ENCODE results near the gene PISD. TPM values are rescaled to one million over a fixed set of nuclear protein-coding genes. Genes with fewer than 3 reads are reported as not detected.

The PISD gene
- total and polyA plus RNA-seq, 9 of the 15 experiments (the other 6 are each of a cell fraction or from before 2014, with no cell fraction given): 24.5 to 65.9 (median 36.6) TPM

DNA sequence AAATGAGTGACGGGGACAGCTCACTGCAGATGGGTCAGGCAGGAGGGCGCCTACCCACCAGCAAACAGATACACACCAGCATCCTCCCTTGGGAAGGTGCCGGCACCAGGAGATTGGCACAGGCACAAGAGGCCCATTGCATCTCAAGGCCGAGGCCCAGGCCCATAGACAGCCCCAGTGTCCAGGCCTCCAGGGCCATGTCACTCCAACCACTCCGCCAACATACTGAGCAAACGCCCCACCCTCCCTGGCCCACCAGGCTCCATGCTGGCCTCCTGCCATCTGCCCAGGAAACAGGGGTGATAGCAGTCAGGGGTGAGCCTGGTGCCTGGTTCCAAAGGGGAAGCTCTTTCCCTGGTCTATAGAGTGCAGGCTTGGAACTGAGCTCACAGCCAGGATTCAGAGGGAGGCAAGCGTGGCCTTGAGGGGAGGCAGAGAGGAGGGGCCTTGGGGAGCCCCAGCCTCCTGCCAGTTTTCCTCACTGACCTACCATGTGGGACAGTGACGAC, 34.7 kb downstream of the PISD start:
- Histone ChIP-seq H3K36me3 (ENCODE audit: control insufficient read depth, insufficient read depth, low read length) (peaks cover 59% of the 10 kb centered on the region; the same call in 2 of the 3 replicates), H3K4me2 (ENCODE audit: insufficient read depth, low read length) (peak overlapping the region; percentile 84), H3K79me2 (ENCODE audit: control insufficient read depth, insufficient read depth, low read length) (peaks cover 99% of the 10 kb centered on the region), H3K9me3 (replicated peaks; ENCODE audit: control insufficient read depth, insufficient read depth, low read depth, low read length) (no peaks in the 10 kb centered on the region), H3K4me3 (no peak overlapping the region), H2AFZ (ENCODE audit: low read depth, low read length) (no peak overlapping the region), H4K20me1 (replicated peaks; ENCODE audit: control insufficient read depth, insufficient read depth, low read length) (no peaks in the 10 kb centered on the region), H3K27me3 (ENCODE audit: control insufficient read depth in 2 of 2, insufficient read depth in 2 of 2, low read length in 2 of 2) (no peaks in the 10 kb centered on the region), H3K4me1 (replicated peaks in 1 of 2; ENCODE audit: control insufficient read depth in 2 of 2, insufficient read depth in 2 of 2, low read length in 2 of 2) (peaks cover 50 to 78% of the 10 kb centered on the region in 2 experiments), H3K9me1 (ENCODE audit: control insufficient read depth, insufficient read depth, low read length) (peaks cover 3% of the 10 kb centered on the region), H3K27ac (ENCODE audit: extremely low read depth, low read depth, low read length) (peak overlapping the region; percentile 67), H3K9ac (ENCODE audit: insufficient read depth in 1 of 2, low read depth in 2 of 2, low read length in 2 of 2) (peak overlapping the region; percentile 68 to 83)
- in situ Hi-C loops (cut with MboI): no loop called here
- FAIRE-seq (no peak), DNase-seq (ENCODE audit: extremely low read depth in 1 of 4, low spot score in 3 of 4) (peak in 2 of 4 experiments; percentile 20 to 26), ATAC-seq (no peak)
- POLR2A ChIA-PET: interaction anchor here (0.7 to 1.6 kb wide), 3 partner anchors 9 to 15 kb away, joined by 3 to 4 read pairs (median 4); no protein-coding TSS in a partner anchor
- CTCF ChIA-PET (ENCODE audit: low intra/inter-chr PET ratio): no interaction called here
- no TSS peak for BruUV-seq (replicated peaks)
- intact Hi-C loops (cut with micrococcal nuclease): no loop called here
- WGBS (ENCODE audit: insufficient coverage, low coverage, missing lambda C conversion rate): 40% methylated on average over 4 of the region's 8 CpGs
- TF ChIP-seq MTA2 (IDR thresholded peaks at IDR 0.05; ENCODE audit: low read depth) (no peak), STAT6 (CRISPR knock-in tag; IDR thresholded peaks at IDR 0.05) (no peak), BCOR (IDR thresholded peaks at IDR 0.05) (no peak), GTF2F1 (IDR thresholded peaks at IDR 0.05; ENCODE audit: low read depth, low read length) (no peak), ZFX (CRISPR knock-in tag; IDR thresholded peaks at IDR 0.05) (no peak), ZNF143 (CRISPR knock-in tag; IDR thresholded peaks at IDR 0.05) (0 out of 2 replicates have a peak, but pooled peaks have one; percentile 19), ZNF592 (IDR thresholded peaks at IDR 0.05) (no peak), GATAD2B (IDR thresholded peaks at IDR 0.05; ENCODE audit: borderline replicate concordance) (no peak), HCFC1 (IDR thresholded peaks at IDR 0.05; ENCODE audit: low read depth, low read length) (no peak), ZNF764 (CRISPR knock-in tag; IDR thresholded peaks at IDR 0.05; ENCODE audit: low read depth) (no peak)
- TF ChIP-seq, protein P1, sequence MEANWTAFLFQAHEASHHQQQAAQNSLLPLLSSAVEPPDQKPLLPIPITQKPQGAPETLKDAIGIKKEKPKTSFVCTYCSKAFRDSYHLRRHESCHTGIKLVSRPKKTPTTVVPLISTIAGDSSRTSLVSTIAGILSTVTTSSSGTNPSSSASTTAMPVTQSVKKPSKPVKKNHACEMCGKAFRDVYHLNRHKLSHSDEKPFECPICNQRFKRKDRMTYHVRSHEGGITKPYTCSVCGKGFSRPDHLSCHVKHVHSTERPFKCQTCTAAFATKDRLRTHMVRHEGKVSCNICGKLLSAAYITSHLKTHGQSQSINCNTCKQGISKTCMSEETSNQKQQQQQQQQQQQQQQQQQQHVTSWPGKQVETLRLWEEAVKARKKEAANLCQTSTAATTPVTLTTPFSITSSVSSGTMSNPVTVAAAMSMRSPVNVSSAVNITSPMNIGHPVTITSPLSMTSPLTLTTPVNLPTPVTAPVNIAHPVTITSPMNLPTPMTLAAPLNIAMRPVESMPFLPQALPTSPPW (CRISPR knock-in tag; IDR thresholded peaks at IDR 0.05): no peak
- TF ChIP-seq, protein P2, sequence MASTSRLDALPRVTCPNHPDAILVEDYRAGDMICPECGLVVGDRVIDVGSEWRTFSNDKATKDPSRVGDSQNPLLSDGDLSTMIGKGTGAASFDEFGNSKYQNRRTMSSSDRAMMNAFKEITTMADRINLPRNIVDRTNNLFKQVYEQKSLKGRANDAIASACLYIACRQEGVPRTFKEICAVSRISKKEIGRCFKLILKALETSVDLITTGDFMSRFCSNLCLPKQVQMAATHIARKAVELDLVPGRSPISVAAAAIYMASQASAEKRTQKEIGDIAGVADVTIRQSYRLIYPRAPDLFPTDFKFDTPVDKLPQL (IDR thresholded peaks at IDR 0.05; ENCODE audit: extremely low read depth, insufficient read length): no peak
